ENCODE data around the gene TNFRSF8.

The TNFRSF8 gene

DNA sequence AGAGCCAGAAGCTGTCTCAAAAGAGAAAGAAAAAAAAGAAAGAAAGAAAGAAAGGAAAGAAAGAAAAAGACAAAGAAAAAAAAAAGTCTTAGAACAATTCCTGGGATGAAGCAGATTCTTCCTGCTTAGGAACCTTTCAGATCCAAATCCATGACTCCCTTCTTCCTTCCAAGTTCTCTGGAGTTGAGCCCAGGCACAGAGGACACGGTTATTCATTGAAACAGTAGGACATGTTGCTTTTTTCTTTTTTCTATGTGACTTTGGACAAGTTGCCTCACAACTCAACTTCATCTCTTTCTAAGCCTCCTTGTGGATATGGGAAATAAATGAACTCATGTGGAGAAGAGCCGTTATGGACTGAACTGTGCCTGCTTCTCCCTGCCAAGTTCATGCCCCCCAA, 14.7 kb upstream of the TNFRSF8 start:
- H3K4me1 ChIP-seq (ENCODE audit: low read depth, poor library complexity, severe bottlenecking), result peaks cover 81% of the 10 kb centered on the region
- peak overlapping the region; percentile 89 for H3K4me2 ChIP-seq
- 0 out of 2 replicates have a peak overlapping the region, but pooled peaks have one; percentile 37 for H3K9ac ChIP-seq
- no peaks in the 10 kb centered on the region for H3K36me3 ChIP-seq (ENCODE audit: insufficient read depth)
- H3K27me3 ChIP-seq (ENCODE audit: insufficient read depth, low read depth), result no peaks in the 10 kb centered on the region; the same call in 1 of the 2 replicates
- H3K4me3 ChIP-seq (IDR thresholded peaks at IDR 0.05; ENCODE audit: insufficient read depth, low read depth, low read length), result no peak overlapping the region
- no peak overlapping the region; the same call in 1 of the 2 replicates for H3K27ac ChIP-seq
- TF ChIP-seq, protein P1, sequence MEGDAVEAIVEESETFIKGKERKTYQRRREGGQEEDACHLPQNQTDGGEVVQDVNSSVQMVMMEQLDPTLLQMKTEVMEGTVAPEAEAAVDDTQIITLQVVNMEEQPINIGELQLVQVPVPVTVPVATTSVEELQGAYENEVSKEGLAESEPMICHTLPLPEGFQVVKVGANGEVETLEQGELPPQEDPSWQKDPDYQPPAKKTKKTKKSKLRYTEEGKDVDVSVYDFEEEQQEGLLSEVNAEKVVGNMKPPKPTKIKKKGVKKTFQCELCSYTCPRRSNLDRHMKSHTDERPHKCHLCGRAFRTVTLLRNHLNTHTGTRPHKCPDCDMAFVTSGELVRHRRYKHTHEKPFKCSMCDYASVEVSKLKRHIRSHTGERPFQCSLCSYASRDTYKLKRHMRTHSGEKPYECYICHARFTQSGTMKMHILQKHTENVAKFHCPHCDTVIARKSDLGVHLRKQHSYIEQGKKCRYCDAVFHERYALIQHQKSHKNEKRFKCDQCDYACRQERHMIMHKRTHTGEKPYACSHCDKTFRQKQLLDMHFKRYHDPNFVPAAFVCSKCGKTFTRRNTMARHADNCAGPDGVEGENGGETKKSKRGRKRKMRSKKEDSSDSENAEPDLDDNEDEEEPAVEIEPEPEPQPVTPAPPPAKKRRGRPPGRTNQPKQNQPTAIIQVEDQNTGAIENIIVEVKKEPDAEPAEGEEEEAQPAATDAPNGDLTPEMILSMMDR (conservative IDR thresholded peaks at IDR 0.05; ENCODE audit: low read depth, low read length), result no peak
- no peaks in the 10 kb centered on the region for H4K20me1 ChIP-seq (ENCODE audit: insufficient read depth)
- H2AFZ ChIP-seq (ENCODE audit: low read depth), result no peak overlapping the region
- H3K79me2 ChIP-seq (ENCODE audit: insufficient read depth, low read depth), result no peaks in the 10 kb centered on the region

DNA sequence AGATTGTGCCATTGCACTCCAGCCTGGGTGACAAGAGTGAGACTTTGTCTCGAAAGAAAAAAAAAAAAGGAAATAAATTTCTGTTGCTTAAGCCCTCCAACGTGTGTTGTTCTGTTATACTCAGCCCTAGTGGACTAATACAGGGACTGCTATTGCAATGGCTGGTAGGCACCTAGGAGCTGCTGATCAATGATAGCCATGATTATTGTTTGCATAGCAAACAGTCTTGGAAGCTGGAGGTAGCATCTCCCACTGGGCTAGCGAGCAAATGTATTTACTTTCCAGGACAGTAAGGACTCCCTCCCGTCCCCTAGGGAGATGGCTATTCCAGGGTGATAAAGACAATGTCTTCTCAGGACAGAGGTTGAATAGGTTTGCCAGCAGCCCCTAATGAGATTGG, 13.5 kb upstream of the TNFRSF8 start:
- H3K9ac ChIP-seq, result no peak overlapping the region

DNA sequence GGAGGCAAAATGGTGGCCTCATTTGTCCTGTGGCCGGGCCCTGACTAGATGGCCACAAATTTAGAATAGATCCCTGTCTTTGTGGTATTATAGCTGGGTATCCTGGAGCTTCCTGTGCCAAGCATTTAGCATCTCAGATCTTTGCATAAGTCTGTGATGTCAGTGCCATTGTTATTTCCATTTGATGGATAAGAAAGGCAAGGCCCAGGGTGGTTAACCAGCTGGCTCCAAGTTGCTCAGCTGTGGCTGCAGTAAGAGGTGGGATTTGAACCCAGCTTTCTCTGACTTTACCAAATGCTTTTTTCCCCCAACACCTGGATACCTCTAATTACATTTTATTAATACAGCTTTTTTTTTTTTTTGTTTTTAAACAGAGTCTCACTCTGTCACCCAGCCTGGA, 11.7 kb upstream of the TNFRSF8 start:
- TF ChIP-seq, protein P1 (conservative IDR thresholded peaks at IDR 0.05; ENCODE audit: low read depth, low read length), result no peak
- H3K4me1 ChIP-seq (ENCODE audit: low read depth, poor library complexity, severe bottlenecking), result peaks cover 82% of the 10 kb centered on the region
- H3K36me3 ChIP-seq (ENCODE audit: insufficient read depth), result no peaks in the 10 kb centered on the region
- H3K4me2 ChIP-seq, result peak overlapping the region; percentile 99
- H3K79me2 ChIP-seq (ENCODE audit: insufficient read depth, low read depth), result no peaks in the 10 kb centered on the region
- no peaks in the 10 kb centered on the region for H3K27me3 ChIP-seq (ENCODE audit: insufficient read depth, low read depth)
- H3K9ac ChIP-seq, result peak overlapping the region; percentile 45; the same call in 1 of the 2 replicates
- no peaks in the 10 kb centered on the region for H4K20me1 ChIP-seq (ENCODE audit: insufficient read depth)
- H3K27ac ChIP-seq, result peak overlapping the region; percentile 70
- peak overlapping the region; percentile 2 for H3K4me3 ChIP-seq (IDR thresholded peaks at IDR 0.05; ENCODE audit: insufficient read depth, low read depth, low read length)
- no peak overlapping the region for H2AFZ ChIP-seq (ENCODE audit: low read depth)

More for the DNA sequence above, 13.5 kb upstream of the TNFRSF8 start:
- H3K4me2 ChIP-seq, result peak overlapping the region; percentile 36; the same call in 1 of the 2 replicates
- peaks cover 89% of the 10 kb centered on the region for H3K4me1 ChIP-seq (ENCODE audit: low read depth, poor library complexity, severe bottlenecking)
- no peak overlapping the region for H3K27ac ChIP-seq
- no peaks in the 10 kb centered on the region; the same call in 1 of the 2 replicates for H3K27me3 ChIP-seq (ENCODE audit: insufficient read depth, low read depth)
- no peak overlapping the region for H3K4me3 ChIP-seq (IDR thresholded peaks at IDR 0.05; ENCODE audit: insufficient read depth, low read depth, low read length)
- no peaks in the 10 kb centered on the region for H3K79me2 ChIP-seq (ENCODE audit: insufficient read depth, low read depth)
- no peaks in the 10 kb centered on the region for H4K20me1 ChIP-seq (ENCODE audit: insufficient read depth)
- no peak overlapping the region for H2AFZ ChIP-seq (ENCODE audit: low read depth)
- no peaks in the 10 kb centered on the region for H3K36me3 ChIP-seq (ENCODE audit: insufficient read depth)
- TF ChIP-seq, protein P1 (conservative IDR thresholded peaks at IDR 0.05; ENCODE audit: low read depth, low read length), result no peak

DNA sequence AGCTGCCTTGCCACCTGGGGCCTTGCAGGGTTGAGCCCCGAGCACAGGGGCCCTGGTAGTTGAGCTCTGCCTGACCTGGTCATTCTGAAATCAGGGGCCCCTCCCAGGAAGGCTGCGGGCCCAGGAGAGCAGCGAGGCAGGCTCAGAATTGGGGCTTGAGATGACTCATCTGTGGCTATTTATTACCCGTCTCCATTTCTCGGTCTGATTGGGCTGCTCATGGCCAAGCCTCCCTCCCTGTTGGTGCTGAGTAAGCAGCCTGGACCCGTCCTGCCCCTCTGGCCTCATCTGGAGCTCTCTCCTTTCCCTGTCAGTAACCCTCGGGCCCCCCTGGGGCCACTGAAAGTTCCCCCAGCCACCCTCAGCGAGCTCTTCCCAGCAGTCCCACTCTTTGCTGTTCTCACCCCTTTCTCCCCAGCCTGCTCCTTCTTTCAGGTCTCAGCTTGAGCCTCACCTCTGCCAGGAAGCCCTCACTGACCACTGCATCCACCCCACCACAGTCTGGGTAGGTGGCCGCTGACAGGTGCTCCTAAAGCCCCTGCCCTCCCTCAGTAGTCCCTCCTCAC, 11.0 kb upstream of the TNFRSF8 start:
- Histone ChIP-seq H3K36me3 (ENCODE audit: insufficient read depth) (no peaks in the 10 kb centered on the region), H2AFZ (ENCODE audit: low read depth) (peak overlapping the region; percentile 55), H3K4me3 (IDR thresholded peaks at IDR 0.05; ENCODE audit: insufficient read depth, low read depth, low read length) (peak overlapping the region; percentile 2), H3K4me1 (ENCODE audit: low read depth, poor library complexity, severe bottlenecking) (peaks cover 76% of the 10 kb centered on the region), H3K27me3 (ENCODE audit: insufficient read depth, low read depth) (no peaks in the 10 kb centered on the region), H3K79me2 (ENCODE audit: insufficient read depth, low read depth) (no peaks in the 10 kb centered on the region), H3K9ac (peak overlapping the region; percentile 45; the same call in 1 of the 2 replicates), H4K20me1 (ENCODE audit: insufficient read depth) (no peaks in the 10 kb centered on the region), H3K27ac (peak overlapping the region; percentile 70), H3K4me2 (peak overlapping the region; percentile 99)
- TF ChIP-seq, protein P1 (conservative IDR thresholded peaks at IDR 0.05; ENCODE audit: low read depth, low read length), result no peak
